Occipital lobe (tissue), 2 donors: Measurements from ENCODE around the gene PAQR4. TPM values are rescaled to one million over a fixed set of nuclear protein-coding genes. Genes with fewer than 3 reads are reported as not detected.
"Not testable (repeated sequence)": the region's sequence is repeated elsewhere in the genome, so short reads cannot be mapped to it uniquely, and the experiment has no call there.

Experiments used
- DNase-seq: peaks from one replicate; lab custom pipeline; 2025; lab: John Stamatoyannopoulos, UW
- total RNA-seq: library from RNA; depleted of rRNA; stranded (reverse); fragments of >200 nt; gene quantifications from one replicate; pipeline ENCODE4 v1.2.3, GENCODE V29; 2014

PAQR4 gene
- total RNA-seq, 1 donor from 2014 or later, result 19.7 TPM

DNA sequence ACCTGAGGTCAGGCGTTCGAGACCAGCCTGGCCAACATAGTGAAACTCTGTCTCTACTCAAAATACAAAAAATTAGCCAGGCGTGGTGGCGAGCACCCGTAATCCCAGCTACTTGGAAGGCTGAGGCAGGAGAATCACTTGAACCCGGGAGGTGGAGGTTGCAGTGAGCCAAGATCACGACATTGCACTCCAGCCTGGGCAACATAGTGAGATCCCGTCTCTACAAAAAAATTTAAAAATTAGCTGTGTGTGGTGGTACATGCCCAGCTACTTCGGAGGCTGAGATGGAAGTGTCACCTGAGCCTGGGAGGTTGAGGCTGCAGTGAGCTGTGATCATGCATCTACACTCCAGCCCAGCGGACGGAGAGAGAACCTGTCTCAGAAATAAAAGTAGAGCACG lies 25.4 kb upstream of the PAQR4 start:
- DNase-seq, result not testable (repeated sequence)

DNA sequence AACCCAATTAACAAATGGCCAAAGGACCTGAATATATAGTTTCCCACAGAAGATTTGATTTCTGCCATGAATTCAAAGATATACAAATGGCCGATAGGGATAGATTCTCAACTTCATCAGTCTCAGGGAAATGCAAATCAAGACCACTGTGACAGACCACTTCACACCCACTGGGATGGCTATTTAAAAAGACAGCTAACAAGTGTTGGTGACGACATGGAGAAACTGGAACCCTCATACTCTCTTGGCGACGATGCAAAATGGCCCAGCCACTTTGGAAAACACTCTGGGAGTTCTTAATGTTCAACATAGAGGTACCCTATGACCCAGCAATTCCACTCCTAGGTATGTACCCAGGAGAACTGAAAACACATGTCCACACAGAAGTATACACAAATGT lies 22.5 kb upstream of the PAQR4 start:
- DNase-seq, result no peak

DNA sequence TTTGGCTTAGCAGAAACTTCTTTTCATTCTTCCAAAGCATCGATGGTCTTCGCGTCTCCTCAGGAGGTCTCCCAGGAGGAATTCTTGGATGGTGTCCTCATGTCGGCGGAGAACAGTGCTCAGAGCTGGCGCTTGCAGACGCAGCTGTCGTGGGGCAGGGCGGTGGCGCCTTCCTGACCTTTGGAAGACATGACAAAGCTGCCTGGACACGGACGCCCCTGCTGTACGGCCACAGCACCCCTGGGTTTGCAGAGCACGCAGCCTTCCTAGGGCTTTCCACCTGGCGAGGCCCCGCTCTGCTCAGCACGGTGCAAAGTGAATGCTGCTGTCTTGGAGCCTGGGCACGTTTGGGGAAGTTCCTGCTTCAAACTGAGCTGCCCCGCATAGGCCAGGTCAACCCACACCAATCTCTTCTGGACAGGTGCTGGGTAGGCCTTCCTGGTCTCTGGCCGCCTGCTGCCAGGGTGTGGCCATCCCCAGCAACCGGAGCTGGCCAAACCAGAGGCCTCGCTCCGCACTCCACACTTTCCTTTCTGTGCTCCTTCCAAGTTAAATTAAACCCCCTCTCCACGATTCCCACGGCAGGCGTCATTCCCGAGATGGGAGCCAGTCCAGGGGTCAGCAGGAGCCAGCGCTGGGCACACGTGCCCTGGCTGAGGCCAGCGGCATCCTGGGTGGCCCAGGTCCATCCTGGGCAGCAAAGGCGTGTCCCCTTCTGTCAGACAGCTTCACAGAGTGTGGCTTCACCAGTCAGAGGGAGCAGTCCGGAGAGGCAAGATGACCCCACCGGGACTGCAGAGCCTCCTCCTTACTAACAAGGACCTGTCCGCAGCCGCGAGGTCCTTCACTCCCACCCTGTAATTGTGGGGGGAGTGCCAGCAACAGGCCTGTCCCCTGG lies 20.1 kb upstream of the PAQR4 start:
- DNase-seq, result no peak

DNA sequence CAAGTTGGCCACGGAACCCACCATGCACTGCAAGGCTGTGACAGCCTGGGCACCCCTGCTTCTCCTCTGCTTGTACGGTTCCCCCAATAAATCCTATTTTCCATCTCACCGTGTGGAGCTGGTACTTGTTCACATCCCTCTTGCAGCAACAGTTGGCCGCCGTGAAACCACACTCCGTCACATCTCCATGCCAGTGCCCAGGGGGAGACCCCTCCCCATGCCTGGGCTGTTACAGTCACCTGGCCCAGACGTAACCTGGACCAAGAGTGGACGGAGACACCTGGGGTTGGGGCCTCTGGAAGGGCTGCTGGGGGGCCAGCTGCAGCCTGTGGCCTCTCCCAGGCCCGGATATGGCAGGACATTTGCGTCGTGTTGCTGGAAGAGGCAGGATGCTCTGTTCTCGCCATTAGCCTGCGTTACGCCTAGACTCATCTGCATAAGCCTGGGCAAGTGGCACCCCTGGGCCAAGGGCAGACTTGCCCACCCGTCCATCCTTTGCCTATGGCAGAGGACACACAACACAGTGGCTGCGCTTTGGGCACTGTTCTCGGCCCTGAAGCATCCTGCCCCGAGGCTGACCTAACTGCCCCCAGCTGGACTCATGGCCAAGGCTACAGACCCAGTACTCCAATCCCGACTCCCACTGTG lies 19.3 kb upstream of the PAQR4 start:
- DNase-seq, result no peak

DNA sequence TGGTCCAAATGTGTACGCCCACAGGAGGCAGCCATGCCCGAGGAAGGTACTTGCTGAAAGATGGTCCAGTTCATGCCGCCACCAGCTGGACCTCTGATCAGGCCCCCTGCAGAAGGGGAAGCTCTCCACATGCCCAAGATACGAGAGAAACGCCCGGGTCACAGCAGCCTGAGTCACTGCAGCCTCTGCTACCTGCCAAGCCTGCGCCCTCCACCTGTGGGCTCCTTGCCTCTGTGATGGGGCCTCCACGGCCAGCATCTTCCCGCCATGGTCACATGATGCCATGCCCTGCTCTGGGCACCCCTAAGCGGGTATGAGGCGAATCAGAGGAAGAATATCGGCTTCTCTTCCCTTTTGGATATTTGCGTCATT lies 18.8 kb upstream of the PAQR4 start:
- DNase-seq, result no peak

GRCh38 chr16:2950773-2951172 lies 18.4 kb upstream of the PAQR4 start:
- DNase-seq, result no peak

DNA sequence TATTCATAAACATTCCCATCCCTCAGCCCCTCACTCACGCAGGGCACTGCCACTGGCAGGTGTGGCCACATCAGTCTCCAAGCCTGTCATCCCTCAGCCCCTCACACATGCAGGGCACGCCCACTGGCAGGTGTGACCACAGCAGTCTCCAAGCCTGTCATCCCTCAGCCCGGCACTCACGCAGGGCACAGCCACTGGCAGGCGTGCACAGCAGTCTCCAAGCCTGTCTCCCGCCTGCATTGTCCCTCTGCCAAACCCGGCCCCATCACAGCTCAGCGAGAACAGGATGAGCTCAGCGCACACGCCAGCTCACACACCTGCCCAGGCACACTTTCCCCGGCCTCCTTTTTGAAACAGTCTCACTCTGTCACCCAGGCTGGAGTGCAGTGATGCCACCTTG lies 16.5 kb upstream of the PAQR4 start:
- DNase-seq, result no peak

- no peak for DNase-seq
Observed at GRCh38 chr16:2953706-2954627, 15.2 kb upstream of the PAQR4 start.

GRCh38 chr16:2954656-2955381 lies 14.3 kb upstream of the PAQR4 start:
- no peak for DNase-seq

DNA sequence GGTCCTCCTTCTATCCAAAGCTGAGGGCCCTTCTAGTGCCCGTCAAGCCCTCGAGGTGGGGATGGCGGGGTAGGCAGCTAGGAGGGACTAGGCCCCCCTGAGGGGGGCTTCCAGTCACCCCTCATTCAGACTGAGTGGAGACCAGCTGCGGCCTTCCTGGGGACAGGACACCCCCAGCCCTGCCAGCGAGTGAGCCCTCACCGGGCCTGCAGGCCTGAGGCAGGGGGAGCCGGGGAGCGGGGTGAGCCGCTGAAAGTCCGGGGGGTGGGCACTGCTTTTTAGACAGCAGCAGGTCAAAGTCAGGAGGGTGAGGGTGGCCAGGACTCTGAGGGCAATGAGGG lies 13.7 kb upstream of the PAQR4 start:
- no peak for DNase-seq

DNA sequence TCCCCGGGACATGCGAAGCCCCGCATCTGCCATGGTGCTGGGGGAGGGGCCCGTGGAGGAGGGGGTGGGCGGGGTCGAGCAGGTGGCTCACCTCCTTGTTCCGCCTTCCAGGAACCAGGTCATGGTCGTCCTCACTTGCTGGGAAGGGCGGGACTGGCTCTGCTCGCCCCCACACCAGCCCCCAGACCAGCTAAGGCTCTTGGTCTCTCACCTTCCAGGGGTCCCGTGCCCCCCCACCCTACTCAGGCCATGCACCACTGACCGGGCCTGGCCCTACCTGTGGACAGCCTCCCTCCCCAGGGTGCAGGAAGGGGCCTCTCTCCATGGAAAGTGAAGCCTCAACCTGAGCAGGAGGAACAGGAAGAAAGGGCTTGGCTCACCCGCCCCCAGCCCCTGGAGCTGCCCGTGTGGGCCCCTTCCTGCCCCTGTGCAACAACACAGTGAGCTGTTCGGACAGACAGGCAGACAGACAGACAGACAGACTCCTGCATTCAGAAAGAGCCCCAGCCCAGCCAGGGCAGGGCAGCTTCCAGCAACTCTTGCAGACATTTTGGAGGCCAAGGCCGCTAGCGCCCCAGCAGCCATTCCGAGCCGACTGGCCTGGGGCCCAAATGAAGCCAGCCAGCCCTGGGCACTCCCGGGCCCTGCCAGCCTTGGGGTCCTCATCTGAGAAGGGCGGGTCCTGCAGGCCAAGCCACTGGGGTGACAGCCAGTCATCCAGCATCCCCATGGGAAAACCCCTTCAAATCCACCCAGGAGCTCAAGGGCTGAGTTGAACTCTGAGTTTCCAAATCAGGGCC lies 13.2 kb upstream of the PAQR4 start:
- DNase-seq, result no peak

DNA sequence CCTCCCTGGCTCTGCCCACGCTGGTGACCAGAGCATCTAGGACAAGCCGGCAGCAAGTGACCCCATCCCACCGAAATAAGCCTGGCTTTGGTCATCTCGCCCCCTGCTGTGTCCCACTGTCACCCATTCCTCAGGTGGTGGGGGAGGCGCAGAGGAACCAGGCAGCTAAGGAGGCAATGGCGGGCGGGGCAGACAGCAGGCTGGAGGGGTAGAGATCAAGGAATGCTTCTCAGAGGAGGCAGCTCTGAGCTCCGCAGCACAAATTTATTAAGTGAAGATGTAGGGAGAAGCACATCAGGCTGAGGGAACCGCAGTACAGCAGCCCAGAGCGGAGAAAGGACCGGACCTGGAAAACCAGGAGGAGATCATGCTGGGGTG lies 12.6 kb upstream of the PAQR4 start:
- no peak for DNase-seq

- DNase-seq, result no peak
Observed at GRCh38 chr16:2959206-2959605, 9.9 kb upstream of the PAQR4 start.

GRCh38 chr16:2960183-2961010 lies 8.8 kb upstream of the PAQR4 start:
- no peak for DNase-seq

GRCh38 chr16:2962334-2963073 lies 6.6 kb upstream of the PAQR4 start:
- DNase-seq, result no peak

DNA sequence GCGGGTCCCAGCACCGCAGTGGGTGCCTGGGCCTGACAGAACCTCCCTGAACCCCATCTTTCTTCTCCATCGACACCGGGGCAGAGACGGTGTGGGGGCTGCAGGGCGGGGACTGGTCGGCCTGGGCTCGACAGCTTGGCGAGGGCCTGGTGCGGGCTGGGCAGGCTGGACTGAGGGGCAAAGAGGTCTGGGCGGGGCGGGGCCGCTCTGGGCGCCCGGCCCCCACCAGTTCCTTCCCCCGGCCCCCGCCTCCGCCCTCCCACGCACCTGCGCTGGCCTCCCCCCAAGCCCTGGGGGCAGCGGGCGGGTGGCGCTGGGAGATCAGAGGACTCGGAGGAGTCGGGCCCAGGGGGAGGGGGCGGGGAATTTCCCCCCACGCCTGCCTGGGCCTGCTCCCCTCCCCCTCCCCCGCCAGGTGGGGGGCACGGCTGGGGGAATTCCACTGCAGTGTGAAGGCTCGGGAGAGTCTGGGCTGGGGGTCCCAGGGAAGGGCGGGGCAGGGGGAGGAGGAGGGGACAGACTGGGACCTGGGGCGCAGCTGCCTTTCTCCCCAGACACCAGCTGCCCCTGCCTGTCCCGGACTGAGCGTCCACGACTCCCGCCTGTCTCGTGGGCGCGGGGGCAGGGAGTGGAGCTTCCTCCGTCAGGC lies 6.0 kb upstream of the PAQR4 start:
- DNase-seq, result no peak

DNA sequence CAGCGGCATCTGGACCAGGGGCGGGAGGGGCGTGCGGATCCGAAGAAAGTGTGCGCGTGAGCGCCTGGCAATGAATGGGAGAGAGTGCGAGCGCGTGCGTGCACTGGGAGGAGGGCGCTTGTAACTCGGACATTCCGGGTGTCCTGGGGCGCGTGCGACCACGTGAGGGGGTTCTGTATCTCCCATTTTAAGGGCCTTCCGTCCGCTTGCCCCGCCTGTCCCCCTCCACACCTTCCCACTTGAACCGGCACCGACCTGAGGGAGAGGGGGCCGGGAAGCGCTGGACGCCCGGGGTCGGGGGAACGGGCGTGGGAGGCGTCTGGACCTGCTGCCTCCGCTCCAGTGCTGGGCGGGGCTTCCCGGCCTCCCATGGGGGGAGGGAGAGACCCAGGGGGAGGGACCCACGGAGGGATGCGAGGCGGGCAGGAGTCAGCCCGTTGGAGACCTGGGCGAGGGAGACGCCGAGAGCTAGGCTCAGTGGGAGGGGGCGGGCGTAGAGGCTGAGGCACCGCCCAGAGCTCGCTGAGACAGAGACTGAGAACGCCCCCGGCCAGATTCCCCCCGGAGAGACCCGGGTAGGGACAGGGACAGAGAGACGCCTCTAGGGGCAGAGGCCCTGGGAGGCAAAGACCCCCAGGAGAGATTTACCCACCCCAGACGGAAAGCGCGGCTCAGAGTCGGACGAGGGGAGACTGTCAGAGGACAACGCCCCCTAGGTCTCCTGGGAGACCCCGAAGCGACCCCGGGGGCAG lies 5.2 kb upstream of the PAQR4 start, which contains the start of gene KREMEN2:
KREMEN2 (plus strand) TSS at position 553 of the 752 bp plus-strand sequence. CDS start 246 bp downstream, outside the sequence.
- no peak for DNase-seq
